Measurements from ENCODE around the gene CDK2. TPM values are rescaled to one million over a fixed set of nuclear protein-coding genes. Genes with fewer than 3 reads are reported as not detected.

The CDK2 gene
- total and polyA plus RNA-seq, 9 of the 15 experiments (the other 6 are each of a cell fraction or from before 2014, with no cell fraction given): 17.4 to 213 (median 109) TPM

- TF ChIP-seq HLTF (IDR thresholded peaks at IDR 0.05) (peak; percentile 30; the same call in 1 of the 2 replicates), POLR2B (IDR thresholded peaks at IDR 0.05; ENCODE audit: low read depth, partially characterized antibody) (peak; percentile 49), SMARCA4 (IDR thresholded peaks at IDR 0.05) (0 out of 2 replicates have a peak, but pooled peaks have one; percentile 23), PRDM10 (IDR thresholded peaks at IDR 0.05; ENCODE audit: partially characterized antibody) (peak; percentile 72), ZNF354B (CRISPR knock-in tag; IDR thresholded peaks at IDR 0.05) (no peak), HDGF (IDR thresholded peaks at IDR 0.05) (0 out of 2 replicates have a peak, but pooled peaks have one; percentile 36), ETV5 (CRISPR knock-in tag; IDR thresholded peaks at IDR 0.05; ENCODE audit: low read depth) (peak; percentile 26; the same call in 1 of the 2 replicates), EP400 (IDR thresholded peaks at IDR 0.05) (0 out of 2 replicates have a peak, but pooled peaks have one; percentile 16), POLR2G (IDR thresholded peaks at IDR 0.05; ENCODE audit: low read depth, low read length) (peak; percentile 79), ZBTB17 (CRISPR knock-in tag; IDR thresholded peaks at IDR 0.05) (peak; percentile 14; the same call in 1 of the 2 replicates), KAT7 (CRISPR knock-in tag; IDR thresholded peaks at IDR 0.05; ENCODE audit: borderline replicate concordance) (0 out of 2 replicates have a peak, but pooled peaks have one; percentile 31), NBN (IDR thresholded peaks at IDR 0.05; ENCODE audit: low read depth) (0 out of 2 replicates have a peak, but pooled peaks have one; percentile 8), ZNF551 (CRISPR knock-in tag; IDR thresholded peaks at IDR 0.05) (no peak), SMAD3 (CRISPR knock-in tag; conservative IDR thresholded peaks at IDR 0.05) (no peak), CEBPG (CRISPR knock-in tag; IDR thresholded peaks at IDR 0.05) (0 out of 2 replicates have a peak, but pooled peaks have one; percentile 41), CEBPG (tag; conservative IDR thresholded peaks at IDR 0.05 in 1 of 2, IDR thresholded peaks at IDR 0.05 in 1 of 2) (no peak), MCM3 (IDR thresholded peaks at IDR 0.05) (no peak), JUN (IDR thresholded peaks at IDR 0.05; ENCODE audit: borderline replicate concordance, low read depth, low read length) (no peak), JUN (CRISPR knock-in tag; IDR thresholded peaks at IDR 0.05; ENCODE audit: borderline replicate concordance) (peak; percentile 74; the same call in 1 of the 2 replicates), RB1 (IDR thresholded peaks at IDR 0.05; ENCODE audit: low read depth) (no peak; the same call in 1 of the 2 replicates), ZNF140 (CRISPR knock-in tag; IDR thresholded peaks at IDR 0.05) (no peak), XRCC5 (IDR thresholded peaks at IDR 0.05; ENCODE audit: low read depth, low read length) (peak; percentile 32; the same call in 1 of the 2 replicates), CHD4 (IDR thresholded peaks at IDR 0.05; ENCODE audit: insufficient read depth, insufficient replicate concordance, low read depth, low read length, poor library complexity, severe bottlenecking) (no peak), U2AF2 (optimal IDR thresholded peaks at IDR 0.05; ENCODE audit: low read depth, low read length) (no peak), KLF1 (tag; IDR thresholded peaks at IDR 0.05) (peak; percentile 61; the same call in 1 of the 2 replicates), FOXK1 (CRISPR knock-in tag; IDR thresholded peaks at IDR 0.05; ENCODE audit: borderline replicate concordance) (0 out of 2 replicates have a peak, but pooled peaks have one; percentile 36)
Measured at GRCh38 chr12:55974308-55974730, 7.7 kb downstream of the CDK2 start (continued).
